HG02884 (cell line): Measurements from ENCODE around the gene RTF2.
A peak's percentile ranks its signal among the peaks of the same experiment; 100 is the strongest.
"Not testable (repeated sequence)": the region's sequence is repeated elsewhere in the genome, so short reads cannot be mapped to it uniquely, and the experiment has no call there.

ENCODE experiments used
- ATAC-seq: cut with Tn5 transposase; IDR thresholded peaks from one replicate; pipeline ENCODE4 v1.9.1; 2021; ENCODE audit warnings: mild to moderate bottlenecking, moderate library complexity; ENCODE audit not compliant: unreplicated experiment

The RTF2 gene

GRCh38 chr20:56532946-56533345 lies 64.5 kb downstream of the RTF2 start, which contains the start of gene FAM209B:
Gene FAM209B, plus strand, starts transcription at chr20:56533246. Its CDS starts 96 bp downstream, at chr20:56533342.
- ATAC-seq: not testable (repeated sequence)

- ATAC-seq: no peak
Measured at GRCh38 chr20:56537997-56538396, 69.6 kb downstream of the RTF2 start.

- ATAC-seq: no peak
Measured at GRCh38 chr20:56540415-56540814, 72.0 kb downstream of the RTF2 start.

GRCh38 chr20:56542489-56543030 lies 74.1 kb downstream of the RTF2 start:
- ATAC-seq: no peak

- no peak for ATAC-seq
Measured at GRCh38 chr20:56551571-56551970, 83.1 kb downstream of the RTF2 start.

- ATAC-seq: no peak
Measured at GRCh38 chr20:56552911-56553629, 84.6 kb downstream of the RTF2 start.

GRCh38 chr20:56554869-56555268 lies 86.4 kb downstream of the RTF2 start:
- peak; percentile 83 for ATAC-seq

GRCh38 chr20:56558968-56559367 lies 90.5 kb downstream of the RTF2 start:
- ATAC-seq: no peak

- ATAC-seq: not testable (repeated sequence)
Measured at GRCh38 chr20:56564526-56564925, 96.1 kb downstream of the RTF2 start.

- no peak for ATAC-seq
Measured at GRCh38 chr20:56565511-56565910, 97.1 kb downstream of the RTF2 start.

GRCh38 chr20:56566621-56567020 lies 98.2 kb downstream of the RTF2 start:
- no peak for ATAC-seq
